ENCODE measurements around the gene SKOR1. TPM values are rescaled to one million over a fixed set of nuclear protein-coding genes. Genes with fewer than 3 reads are reported as not detected.
A peak's percentile ranks its signal among the peaks of the same experiment; 100 is the strongest.

SKOR1 gene
- total RNA-seq, 1 experiment from 2014 or later = 0.13 TPM

GRCh38 chr15:67819636-67820035 lies 5.7 kb upstream of the SKOR1 start:
- Histone ChIP-seq H4K91ac (ENCODE audit: insufficient read length, low read depth, low read length) (no peak overlapping the region), H4K20me1 (ENCODE audit: control insufficient read depth, insufficient read depth, insufficient read length) (peaks cover 3% of the 10 kb centered on the region), H2AFZ (ENCODE audit: low read length) (no peak overlapping the region), H3K4ac (ENCODE audit: low read depth, low read length) (no peak overlapping the region), H4K5ac (ENCODE audit: insufficient read length, low read depth, low read length) (no peak overlapping the region), H2BK15ac (ENCODE audit: low read depth, low read length) (no peak overlapping the region), H3K23me2 (ENCODE audit: insufficient read length, low read depth, low read length, poor library complexity, severe bottlenecking) (no peaks in the 10 kb centered on the region), H3K9ac (ENCODE audit: extremely low read depth, insufficient read length, low read length) (no peak overlapping the region), H2BK5ac (ENCODE audit: insufficient read length, low read length) (no peak overlapping the region), H3K79me2 (ENCODE audit: insufficient read depth, low read length) (no peaks in the 10 kb centered on the region), H2BK20ac (ENCODE audit: low read depth, low read length, poor library complexity, severe bottlenecking) (no peak overlapping the region), H3K4me1 (ENCODE audit: insufficient read depth, low read length) (no peaks in the 10 kb centered on the region), H3K27me3 (ENCODE audit: insufficient read depth, low read length) (peaks cover 60% of the 10 kb centered on the region), H4K8ac (replicated peaks; ENCODE audit: insufficient read length, low read depth, low read length) (no peak overlapping the region), H3K23ac (ENCODE audit: insufficient read length, low read depth, low read length) (no peak overlapping the region), H3T11ph (ENCODE audit: low read length) (no peak overlapping the region), H2BK120ac (ENCODE audit: low read depth, low read length, poor library complexity, severe bottlenecking) (no peak overlapping the region), H3K18ac (ENCODE audit: insufficient read length, low read depth, low read length) (no peak overlapping the region), H3K27ac (ENCODE audit: insufficient read length, low read depth, low read length) (no peak overlapping the region), H3K56ac (ENCODE audit: insufficient read length, low read depth, low read length) (no peak overlapping the region), H2BK12ac (ENCODE audit: insufficient read length, low read depth, low read length) (no peak overlapping the region), H3K14ac (ENCODE audit: insufficient read depth, low read length) (no peak overlapping the region), H3K4me2 (ENCODE audit: insufficient read depth, insufficient read length, low read length) (peak overlapping the region; percentile 26), H3K79me1 (ENCODE audit: insufficient read depth, low read depth, low read length, poor library complexity, severe bottlenecking) (no peaks in the 10 kb centered on the region), H3K9me3 (ENCODE audit: control insufficient read depth, low read depth, low read length) (no peaks in the 10 kb centered on the region), H2AK5ac (ENCODE audit: insufficient read length, low read length) (no peak overlapping the region)
- no CpG with 5 or more reads among the region's 19 CpGs for WGBS (ENCODE audit: extremely low coverage, insufficient read length, low lambda C conversion rate)
- DNase-seq = no peak
- TF ChIP-seq, protein P1, sequence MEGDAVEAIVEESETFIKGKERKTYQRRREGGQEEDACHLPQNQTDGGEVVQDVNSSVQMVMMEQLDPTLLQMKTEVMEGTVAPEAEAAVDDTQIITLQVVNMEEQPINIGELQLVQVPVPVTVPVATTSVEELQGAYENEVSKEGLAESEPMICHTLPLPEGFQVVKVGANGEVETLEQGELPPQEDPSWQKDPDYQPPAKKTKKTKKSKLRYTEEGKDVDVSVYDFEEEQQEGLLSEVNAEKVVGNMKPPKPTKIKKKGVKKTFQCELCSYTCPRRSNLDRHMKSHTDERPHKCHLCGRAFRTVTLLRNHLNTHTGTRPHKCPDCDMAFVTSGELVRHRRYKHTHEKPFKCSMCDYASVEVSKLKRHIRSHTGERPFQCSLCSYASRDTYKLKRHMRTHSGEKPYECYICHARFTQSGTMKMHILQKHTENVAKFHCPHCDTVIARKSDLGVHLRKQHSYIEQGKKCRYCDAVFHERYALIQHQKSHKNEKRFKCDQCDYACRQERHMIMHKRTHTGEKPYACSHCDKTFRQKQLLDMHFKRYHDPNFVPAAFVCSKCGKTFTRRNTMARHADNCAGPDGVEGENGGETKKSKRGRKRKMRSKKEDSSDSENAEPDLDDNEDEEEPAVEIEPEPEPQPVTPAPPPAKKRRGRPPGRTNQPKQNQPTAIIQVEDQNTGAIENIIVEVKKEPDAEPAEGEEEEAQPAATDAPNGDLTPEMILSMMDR (conservative IDR thresholded peaks at IDR 0.05) = no peak
- Mint-ChIP-seq H3K9me3 (peaks cover 2 to 8% of the 10 kb centered on the region in 2 experiments; a peak in 4 of 5 replicates), H3K4me1 (peaks cover 19 to 41% of the 10 kb centered on the region in 2 experiments), H3K27ac (no peak overlapping the region; a peak in 1 of 7 replicates), H3K4me3 (no peak overlapping the region), H3K36me3 (ENCODE audit: insufficient read depth in 1 of 3, low read depth in 3 of 3) (peaks cover 0 to 4% (median 0%) of the 10 kb centered on the region in 3 experiments; a peak in 3 of 7 replicates), H3K27me3 (ENCODE audit: low read depth) (peaks cover 86% of the 10 kb centered on the region)
